OCI-LY3 (cell line): ENCODE results near the gene NAV2.

Source experiments
- H2AFZ ChIP-seq: fragments of 200-600, 300-600 bp; shearing (Covaris generic); 2 replicates; pipeline ENCODE4 v1.6.0; 2014; ENCODE audit warnings: antibody characterized with exemption, low read depth, low read length
- H3K27ac ChIP-seq: fragments of 200-600, 300-600 bp; sonication (generic); 2 replicates; pipeline ENCODE4 v1.5.1; 2014; ENCODE audit warnings: mild to moderate bottlenecking, low read length, moderate library complexity, mixed read lengths
- H3K27me3 ChIP-seq: fragments of 200-600, 300-600 bp; sonication (generic); 2 replicates; pipeline ENCODE4 v1.6.1; 2014; ENCODE audit warnings: low read depth, low read length, mixed read lengths
- H3K36me3 ChIP-seq: fragments of 200-600, 300-600 bp; sonication (generic); replicated peaks from 2 replicates; pipeline ENCODE3; 2014; ENCODE audit warnings: low read depth, low read length, mixed read lengths
- H3K4me1 ChIP-seq: fragments of 300-600, 200-600 bp; sonication (generic); 2 replicates; pipeline ENCODE4 v1.6.1; 2014; ENCODE audit warnings: low read length, mixed read lengths
- H3K4me2 ChIP-seq: fragments of 200-600, 300-600 bp; sonication (generic); 2 replicates; pipeline ENCODE4 v1.6.1; 2014; ENCODE audit warnings: low read length, mixed read lengths
- H3K4me3 ChIP-seq: fragments of 300-600, 200-600 bp; sonication (generic); 2 replicates; pipeline ENCODE4 v1.5.1; 2014; ENCODE audit warnings: antibody characterized with exemption, mild to moderate bottlenecking, low read length, moderate library complexity
- H3K79me2 ChIP-seq: fragments of 300-600, 200-600 bp; shearing (Covaris generic); 2 replicates; pipeline ENCODE4 v1.6.1; 2014; ENCODE audit warnings: mild to moderate bottlenecking, low read length, mixed read lengths
- H3K9ac ChIP-seq: fragments of 300-600, 200-600 bp; shearing (Covaris generic); 2 replicates; pipeline ENCODE4 v1.6.0; 2014; ENCODE audit warnings: mild to moderate bottlenecking, low read length, moderate library complexity
- H3K9me3 ChIP-seq: fragments of 200-600, 300-600 bp; shearing (Covaris generic); 2 replicates; pipeline ENCODE4 v1.6.1; 2014; ENCODE audit warnings: low read length, mixed read lengths; ENCODE audit not compliant: insufficient read depth
- H4K20me1 ChIP-seq: fragments of 200-600, 300-600 bp; sonication (generic); 2 replicates; pipeline ENCODE4 v1.6.1; 2016; ENCODE audit warnings: low read length, mixed read lengths; ENCODE audit not compliant: insufficient read depth
- CTCF ChIP-seq: fragments of 200-600, 300-600 bp; sonication (generic); IDR thresholded peaks from 2 replicates; pipeline ENCODE4 v1.5.1; 2014; ENCODE audit warnings: antibody characterized with exemption, low read length, low read depth
- EZH2phosphoT487 ChIP-seq: fragments of 200-600 bp; shearing (Covaris generic); IDR thresholded peaks from 2 replicates; pipeline ENCODE4 v1.6.1; 2018; ENCODE audit warnings: antibody characterized with exemption, mixed run types, low read depth

Gene NAV2

GRCh38 chr11:19737575-19737974 lies 24.9 kb downstream of the NAV2 start:
- Histone ChIP-seq H3K9me3 (no peaks in the 10 kb centered on the region), H3K36me3 (no peaks in the 10 kb centered on the region), H3K4me2 (no peak overlapping the region), H3K4me3 (no peak overlapping the region), H2AFZ (no peak overlapping the region), H3K4me1 (no peaks in the 10 kb centered on the region), H4K20me1 (no peaks in the 10 kb centered on the region), H3K79me2 (no peaks in the 10 kb centered on the region), H3K9ac (no peak overlapping the region), H3K27me3 (peaks cover 23% of the 10 kb centered on the region), H3K27ac (no peak overlapping the region)
- no peak for TF ChIP-seq EZH2phosphoT487
- TF ChIP-seq CTCF, result no peak

- Histone ChIP-seq H3K9ac (no peak overlapping the region), H3K27me3 (peaks cover 23% of the 10 kb centered on the region), H2AFZ (no peak overlapping the region), H3K4me3 (no peak overlapping the region), H3K9me3 (no peaks in the 10 kb centered on the region), H3K79me2 (no peaks in the 10 kb centered on the region), H3K4me1 (no peaks in the 10 kb centered on the region), H3K4me2 (no peak overlapping the region), H4K20me1 (no peaks in the 10 kb centered on the region), H3K27ac (no peak overlapping the region), H3K36me3 (no peaks in the 10 kb centered on the region)
- TF ChIP-seq CTCF (no peak), EZH2phosphoT487 (no peak)
Measured at GRCh38 chr11:19738124-19738523, 25.5 kb downstream of the NAV2 start.

GRCh38 chr11:19739872-19740271 lies 27.2 kb downstream of the NAV2 start:
- peaks cover 20% of the 10 kb centered on the region for H3K27me3 ChIP-seq
- H2AFZ ChIP-seq, result no peak overlapping the region

GRCh38 chr11:19740586-19740985 lies 27.9 kb downstream of the NAV2 start:
- Histone ChIP-seq H3K9ac (no peak overlapping the region), H3K36me3 (no peaks in the 10 kb centered on the region), H2AFZ (no peak overlapping the region), H3K9me3 (no peaks in the 10 kb centered on the region), H3K4me3 (no peak overlapping the region), H3K27me3 (peaks cover 20% of the 10 kb centered on the region), H3K4me1 (no peaks in the 10 kb centered on the region), H3K4me2 (no peak overlapping the region), H4K20me1 (no peaks in the 10 kb centered on the region), H3K79me2 (no peaks in the 10 kb centered on the region), H3K27ac (no peak overlapping the region)
- no peak for TF ChIP-seq EZH2phosphoT487
- TF ChIP-seq CTCF, result no peak

More at GRCh38 chr11:19739872-19740271, 27.2 kb downstream of the NAV2 start:
- no peaks in the 10 kb centered on the region for H3K4me1 ChIP-seq
- no peak overlapping the region for H3K27ac ChIP-seq
- no peaks in the 10 kb centered on the region for H3K79me2 ChIP-seq
- no peaks in the 10 kb centered on the region for H4K20me1 ChIP-seq
- no peak for TF ChIP-seq CTCF
- no peak for TF ChIP-seq EZH2phosphoT487
- no peak overlapping the region for H3K9ac ChIP-seq
- H3K4me2 ChIP-seq, result no peak overlapping the region
- H3K36me3 ChIP-seq, result no peaks in the 10 kb centered on the region
- H3K9me3 ChIP-seq, result no peaks in the 10 kb centered on the region
- H3K4me3 ChIP-seq, result no peak overlapping the region
